Activated CD4-positive, alpha-beta T cell treated with anti-CD3 and anti-CD28 coated beads for 36 hours (primary cell): ENCODE results near the gene NUCB1. TPM values are rescaled to one million over a fixed set of nuclear protein-coding genes. Genes with fewer than 3 reads are reported as not detected.
"Not testable (repeated sequence)": the region's sequence is repeated elsewhere in the genome, so short reads cannot be mapped to it uniquely, and the experiment has no call there.

ENCODE experiments used
- ATAC-seq: fragments of 200-7000 bp; cut with Tn5 transposase; one replicate; pipeline ENCODE4 v1.10.0; 2021; ENCODE audit warnings: mild to moderate bottlenecking, moderate library complexity
- CTCF ChIA-PET: fragments of 350-600 bp; sonication (Branson Sonifier 250); formaldehyde crosslinking; loops from one replicate; lab custom pipeline; 2021; ENCODE audit warnings: antibody characterized with exemption; lab: Charles Lee
- POLR2A ChIA-PET: fragments of 350-600 bp; sonication (Branson Sonifier 250); formaldehyde crosslinking; loops from one replicate; lab custom pipeline; 2021; ENCODE audit warnings: antibody characterized with exemption, inconsistent platforms; lab: Charles Lee
- DNase-seq: peaks from one replicate; pipeline ENCODE4 v3.0.0-alpha.2; 2020
- H3K27ac Mint-ChIP-seq: one replicate; pipeline ENCODE4 v1.8.0; 2021; ENCODE audit warnings: mixed read lengths
- H3K27me3 Mint-ChIP-seq: one replicate; pipeline ENCODE4 v1.8.0; 2021; ENCODE audit warnings: mixed read lengths
- H3K36me3 Mint-ChIP-seq: one replicate; pipeline ENCODE4 v1.8.0; 2021; ENCODE audit warnings: low read depth, mixed read lengths
- H3K4me1 Mint-ChIP-seq: one replicate; pipeline ENCODE4 v1.8.0; 2021; ENCODE audit warnings: mixed read lengths
- H3K4me3 Mint-ChIP-seq: one replicate; pipeline ENCODE4 v1.8.0; 2021; ENCODE audit warnings: mild to moderate bottlenecking, moderate library complexity, mixed read lengths
- H3K9me3 Mint-ChIP-seq: one replicate; pipeline ENCODE4 v1.8.0; 2021; ENCODE audit warnings: low read depth, mixed read lengths
- intact Hi-C, 2 experiments: fragments of 100-400 bp; cut with DNase I in 1 of 2; cut with micrococcal nuclease in 1 of 2; formaldehyde crosslinking; loops; one replicate each; pipeline versions ENCODE4 v1.14.2 to v1.15.1; 2022 to 2024; cut with DNase I, micrococcal nuclease
- total RNA-seq, 2 experiments: library from RNA; stranded (reverse); gene quantifications; one replicate each; pipeline ENCODE4 v1.2.3, GENCODE V29; 2021

Gene NUCB1
- total RNA-seq, 2 experiments from 2014 or later: 115 to 118 TPM

- no peaks in the 10 kb centered on the region for H3K9me3 Mint-ChIP-seq
- DNase-seq (peak; percentile 45), ATAC-seq (peak; percentile 0)
- intact Hi-C loops: loop anchor here (1.0 to 10.0 kb wide), 11 partner anchors 26 to 800 kb away; partner anchors contain the start of genes NUCB1 (in 2 of the 2), CD37 (in 1 of the 2), FTL (in 1 of the 2) and GYS1 (in 1 of the 2)
- H3K27me3 Mint-ChIP-seq: no peaks in the 10 kb centered on the region
- ChIA-PET CTCF (interaction anchor here (0.7 to 2.4 kb wide), 5 partner anchors 13 to 96 kb away, joined by 3 to 8 read pairs (median 4); no protein-coding TSS in a partner anchor), POLR2A (interaction anchor here (0.6 to 1.5 kb wide), 4 partner anchors 16 to 57 kb away, joined by 3 to 6 read pairs (median 4); partner anchors contain the start of gene NUCB1)
- H3K27ac Mint-ChIP-seq: peak overlapping the region; percentile 99
- peak overlapping the region; percentile 98 for H3K4me3 Mint-ChIP-seq
- peaks cover 52% of the 10 kb centered on the region for H3K4me1 Mint-ChIP-seq
- peaks cover 56% of the 10 kb centered on the region for H3K36me3 Mint-ChIP-seq
These were observed 25.6 kb upstream of the NUCB1 start for GRCh38 chr19:48874303-48875135.

- ATAC-seq, H3K27me3 Mint-ChIP-seq, H3K9me3 Mint-ChIP-seq: not testable (repeated sequence)
- peaks cover 58% of the 10 kb centered on the region for H3K36me3 Mint-ChIP-seq
- H3K27ac Mint-ChIP-seq: peak overlapping the region; percentile 99
- CTCF ChIA-PET: interaction anchor here (0.6 to 1.3 kb wide), 4 partner anchors 117 to 619 kb away, joined by 4 to 8 read pairs (median 4); partner anchors contain the start of genes GYS1 and RUVBL2
- H3K4me1 Mint-ChIP-seq: peaks cover 52% of the 10 kb centered on the region
- intact Hi-C loops: loop anchor here in 1 of 2 experiments (10.0 kb wide), 5 partner anchors 458 to 798 kb away; partner anchors contain the start of genes CD37, LIG1, PRMT1 and RRAS
- peak overlapping the region; percentile 98 for H3K4me3 Mint-ChIP-seq
- POLR2A ChIA-PET: interaction anchor here (0.6 to 1.2 kb wide), 7 partner anchors 24 to 616 kb away, joined by 3 to 4 read pairs (median 3); partner anchors contain the start of genes NUCB1, SYNGR4 and TMEM143
- peak; percentile 80 for DNase-seq
These were observed 23.8 kb upstream of the NUCB1 start for GRCh38 chr19:48876043-48876981.

DNA sequence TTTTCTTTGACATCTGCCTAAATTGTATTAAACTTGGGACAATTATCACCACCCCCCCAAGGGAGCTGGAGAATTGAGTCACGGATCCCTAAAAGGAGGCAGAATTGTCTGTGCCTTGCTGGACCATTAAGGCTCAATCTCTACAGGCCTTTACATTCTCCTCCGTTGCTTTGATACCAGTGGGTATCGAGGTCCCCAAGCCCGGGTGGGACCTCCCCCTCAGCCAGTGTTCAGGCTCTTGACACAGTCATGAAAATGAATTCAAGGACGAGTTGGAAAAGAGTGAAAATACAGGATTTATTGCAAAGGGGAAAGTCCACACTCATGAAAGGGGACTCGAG lies 22.3 kb upstream of the NUCB1 start:
- Mint-ChIP-seq H3K4me3 (no peak overlapping the region), H3K9me3 (no peaks in the 10 kb centered on the region), H3K27ac (peak overlapping the region; percentile 70), H3K27me3 (no peaks in the 10 kb centered on the region), H3K36me3 (peaks cover 52% of the 10 kb centered on the region), H3K4me1 (peaks cover 48% of the 10 kb centered on the region)
- POLR2A ChIA-PET: interaction anchor here (0.7 kb wide), 1 partner anchor 9 kb away, joined by 3 read pairs; no protein-coding TSS in a partner anchor
- intact Hi-C loops: loop anchor here in 1 of 2 experiments (10.0 kb wide), 5 partner anchors 457 to 797 kb away; partner anchors contain the start of genes CD37, LIG1, PRMT1 and RRAS
- DNase-seq: no peak
- ATAC-seq: no peak
- CTCF ChIA-PET: interaction anchor here (1.4 kb wide), 1 partner anchor 90 kb away, joined by 3 read pairs; no protein-coding TSS in a partner anchor

DNA sequence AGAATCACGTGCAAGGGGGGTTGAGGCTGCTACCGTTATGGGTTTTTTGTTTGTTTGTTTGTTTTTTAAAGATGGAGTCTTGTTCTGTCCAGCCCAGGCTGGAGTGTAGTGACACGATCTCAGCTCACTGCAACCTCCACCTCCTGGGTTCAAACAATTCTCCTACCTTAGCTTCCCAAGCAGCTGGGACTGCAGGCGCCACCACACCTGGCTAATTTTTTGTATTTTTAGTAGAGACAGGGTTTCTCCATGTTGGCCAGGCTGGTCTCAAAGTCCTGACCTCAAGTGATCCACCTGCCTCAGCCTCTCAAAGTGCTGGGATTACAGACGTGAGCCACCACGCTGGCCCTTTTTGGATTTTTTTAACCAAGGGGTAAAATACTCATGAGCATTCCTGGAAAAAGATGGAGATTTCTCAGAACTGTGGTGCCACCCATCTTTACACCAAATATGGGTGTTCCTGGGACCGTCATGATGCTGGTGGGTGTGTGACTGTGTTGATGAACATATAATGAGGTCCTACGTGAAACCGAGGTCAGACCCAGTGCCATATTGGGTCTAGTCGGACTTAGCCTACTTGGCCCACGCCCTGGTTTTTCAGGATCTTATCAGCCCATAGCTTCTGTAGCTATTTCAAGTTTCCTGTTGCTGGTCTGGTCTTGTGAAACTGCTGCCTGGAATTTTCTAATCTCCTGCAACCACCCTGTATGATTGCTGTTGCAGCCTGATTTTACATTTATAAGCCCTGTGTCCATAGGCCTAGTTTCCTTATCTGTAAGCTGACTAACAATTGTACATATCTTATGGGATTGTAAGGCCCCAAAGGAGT lies 21.7 kb upstream of the NUCB1 start:
- H3K36me3 Mint-ChIP-seq: peaks cover 46% of the 10 kb centered on the region
- peak; percentile 24 for DNase-seq
- H3K27ac Mint-ChIP-seq: peak overlapping the region; percentile 70
- H3K9me3 Mint-ChIP-seq: no peaks in the 10 kb centered on the region
- intact Hi-C loops: loop anchor here in 1 of 2 experiments (10.0 kb wide), 5 partner anchors 456 to 796 kb away; partner anchors contain the start of genes CD37, LIG1, PRMT1 and RRAS
- CTCF ChIA-PET: interaction anchor here (1.4 to 2.0 kb wide), 2 partner anchors 36 to 91 kb away, joined by 3 to 5 read pairs; no protein-coding TSS in a partner anchor
- POLR2A ChIA-PET: interaction anchor here (0.6 kb wide), 1 partner anchor 1000 kb away, joined by 5 read pairs; no protein-coding TSS in a partner anchor
- no peak for ATAC-seq
- peaks cover 44% of the 10 kb centered on the region for H3K4me1 Mint-ChIP-seq
- H3K27me3 Mint-ChIP-seq: no peaks in the 10 kb centered on the region
- H3K4me3 Mint-ChIP-seq: no peak overlapping the region

- CTCF ChIA-PET: interaction anchor here (0.6 to 2.1 kb wide), 4 partner anchors 17 to 114 kb away, joined by 3 to 6 read pairs (median 4); partner anchors contain the start of genes GYS1 and RUVBL2
- intact Hi-C loops: loop anchor here in 1 of 2 experiments (10.0 kb wide), 5 partner anchors 456 to 796 kb away; partner anchors contain the start of genes CD37, LIG1, PRMT1 and RRAS
- no peak for DNase-seq
- Mint-ChIP-seq H3K36me3 (peaks cover 39% of the 10 kb centered on the region), H3K27ac (no peak overlapping the region), H3K4me1 (peaks cover 36% of the 10 kb centered on the region), H3K27me3 (no peaks in the 10 kb centered on the region), H3K9me3 (no peaks in the 10 kb centered on the region), H3K4me3 (no peak overlapping the region)
- no peak for ATAC-seq
- POLR2A ChIA-PET: no interaction called here
These were observed 21.0 kb upstream of the NUCB1 start for GRCh38 chr19:48879025-48879637.

DNA sequence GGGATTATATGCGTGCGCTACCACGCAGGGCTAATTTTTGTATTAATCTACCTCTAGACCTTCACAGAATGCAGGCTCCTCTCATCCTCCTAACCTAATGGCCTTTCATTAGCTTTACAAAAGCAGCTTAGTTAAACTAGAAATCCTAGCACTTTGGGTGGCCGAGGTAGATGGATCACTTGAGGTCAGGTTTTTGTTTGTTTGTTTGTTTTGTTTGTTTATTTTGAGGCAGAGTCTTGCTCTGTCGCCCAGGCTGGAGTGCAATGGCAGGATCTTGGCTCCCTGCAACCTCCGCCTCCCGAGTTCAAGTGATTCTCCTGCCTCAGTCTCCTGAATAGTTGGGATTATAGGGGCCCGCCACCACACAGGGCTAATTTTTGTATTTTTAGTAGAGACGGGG lies 20.4 kb upstream of the NUCB1 start:
- H3K27ac Mint-ChIP-seq, ATAC-seq, H3K4me3 Mint-ChIP-seq, H3K9me3 Mint-ChIP-seq, DNase-seq, H3K27me3 Mint-ChIP-seq: not testable (repeated sequence)
- CTCF ChIA-PET: interaction anchor here (0.6 to 2.1 kb wide), 3 partner anchors 17 to 114 kb away, joined by 3 to 6 read pairs (median 5); partner anchors contain the start of genes GYS1 and RUVBL2
- H3K4me1 Mint-ChIP-seq: peaks cover 31% of the 10 kb centered on the region
- POLR2A ChIA-PET: interaction anchor here (0.9 kb wide), 1 partner anchor 91 kb away, joined by 3 read pairs; no protein-coding TSS in a partner anchor
- H3K36me3 Mint-ChIP-seq: peaks cover 33% of the 10 kb centered on the region
- intact Hi-C loops: loop anchor here in 1 of 2 experiments (10.0 kb wide), 5 partner anchors 455 to 795 kb away; partner anchors contain the start of genes CD37, LIG1, PRMT1 and RRAS

- H3K4me3 Mint-ChIP-seq: no peak overlapping the region
- intact Hi-C loops: no loop called here
- peaks cover 18% of the 10 kb centered on the region for H3K4me1 Mint-ChIP-seq
- no peak overlapping the region for H3K27ac Mint-ChIP-seq
- H3K36me3 Mint-ChIP-seq: peaks cover 14% of the 10 kb centered on the region
- H3K9me3 Mint-ChIP-seq: no peaks in the 10 kb centered on the region
- POLR2A ChIA-PET: no interaction called here
- peak; percentile 85 for ATAC-seq
- DNase-seq: peak; percentile 33
- H3K27me3 Mint-ChIP-seq: no peaks in the 10 kb centered on the region
- CTCF ChIA-PET: interaction anchor here (0.7 to 0.8 kb wide), 2 partner anchors 13 to 169 kb away, joined by 3 read pairs; no protein-coding TSS in a partner anchor
These were observed 18.1 kb upstream of the NUCB1 start for GRCh38 chr19:48881741-48882657.

GRCh38 chr19:48883726-48884125 lies 16.4 kb upstream of the NUCB1 start:
- ATAC-seq (no peak), DNase-seq (no peak)
- ChIA-PET CTCF (no interaction called here), POLR2A (interaction anchor here (0.6 kb wide), 1 partner anchor 57 kb away, joined by 3 read pairs; no protein-coding TSS in a partner anchor)
- H3K4me3 Mint-ChIP-seq: no peak overlapping the region
- no peak overlapping the region for H3K27ac Mint-ChIP-seq
- H3K9me3 Mint-ChIP-seq: no peaks in the 10 kb centered on the region
- intact Hi-C loops: no loop called here
- H3K4me1 Mint-ChIP-seq: peaks cover under 1% of the 10 kb centered on the region
- H3K36me3 Mint-ChIP-seq: peaks cover 3% of the 10 kb centered on the region
- H3K27me3 Mint-ChIP-seq: no peaks in the 10 kb centered on the region
